ENCODE measurements around the gene LIG3. TPM values are rescaled to one million over a fixed set of nuclear protein-coding genes. Genes with fewer than 3 reads are reported as not detected.

Gene LIG3
- total and polyA plus RNA-seq, 2 of the 13 experiments (the other 11 are each of a cell fraction or from before 2014, with no cell fraction given): 34.4 to 36.2 TPM

DNA sequence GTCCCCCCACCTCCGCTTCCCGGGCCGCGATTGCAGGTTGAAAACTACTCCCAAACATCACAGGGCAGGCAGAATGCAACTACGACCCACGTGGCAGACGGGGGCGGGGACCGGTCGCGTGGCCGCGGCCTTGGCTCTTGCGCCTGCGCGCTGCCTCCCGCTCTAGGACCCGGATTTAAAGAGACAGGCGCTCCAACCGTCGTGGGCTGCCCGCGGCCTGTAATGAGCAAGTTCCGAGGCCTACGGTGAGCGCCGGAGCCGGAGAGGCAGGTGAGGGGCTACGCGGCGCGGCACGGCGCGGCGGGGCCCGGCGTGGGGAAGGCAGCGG, at the start of gene LIG3 (continued):
- TF ChIP-seq, protein P1, sequence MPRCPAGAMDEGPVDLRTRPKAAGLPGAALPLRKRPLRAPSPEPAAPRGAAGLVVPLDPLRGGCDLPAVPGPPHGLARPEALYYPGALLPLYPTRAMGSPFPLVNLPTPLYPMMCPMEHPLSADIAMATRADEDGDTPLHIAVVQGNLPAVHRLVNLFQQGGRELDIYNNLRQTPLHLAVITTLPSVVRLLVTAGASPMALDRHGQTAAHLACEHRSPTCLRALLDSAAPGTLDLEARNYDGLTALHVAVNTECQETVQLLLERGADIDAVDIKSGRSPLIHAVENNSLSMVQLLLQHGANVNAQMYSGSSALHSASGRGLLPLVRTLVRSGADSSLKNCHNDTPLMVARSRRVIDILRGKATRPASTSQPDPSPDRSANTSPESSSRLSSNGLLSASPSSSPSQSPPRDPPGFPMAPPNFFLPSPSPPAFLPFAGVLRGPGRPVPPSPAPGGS (CRISPR knock-in tag; IDR thresholded peaks at IDR 0.05): no peak; the same call in 1 of the 2 replicates
- TF ChIP-seq HOXA5 (CRISPR knock-in tag; IDR thresholded peaks at IDR 0.05) (no peak), GATA4 (IDR thresholded peaks at IDR 0.05; ENCODE audit: borderline replicate concordance, low read depth) (peak; percentile 45; the same call in 1 of the 2 replicates), NKX3-1 (CRISPR knock-in tag; IDR thresholded peaks at IDR 0.05) (peak; percentile 60; the same call in 1 of the 2 replicates), KLF15 (CRISPR knock-in tag; IDR thresholded peaks at IDR 0.05; ENCODE audit: borderline replicate concordance) (no peak), ZKSCAN1 (IDR thresholded peaks at IDR 0.05; ENCODE audit: low read length) (no peak), ZEB1 (IDR thresholded peaks at IDR 0.05; ENCODE audit: insufficient replicate concordance, low read depth) (no peak), MAFG (CRISPR knock-in tag; IDR thresholded peaks at IDR 0.05) (no peak), ZNF577 (CRISPR knock-in tag; IDR thresholded peaks at IDR 0.05; ENCODE audit: borderline replicate concordance, low read depth) (no peak), TCF7L2 (IDR thresholded peaks at IDR 0.05; ENCODE audit: low read depth, low read length) (no peak), ZNF234 (CRISPR knock-in tag; conservative IDR thresholded peaks at IDR 0.05) (no peak; the same call in 1 of the 2 replicates), RFX1 (IDR thresholded peaks at IDR 0.05) (no peak), IKZF4 (CRISPR knock-in tag; IDR thresholded peaks at IDR 0.05; ENCODE audit: borderline replicate concordance, low read depth, not compliant biosample characterization) (peak; percentile 56), TGIF2 (CRISPR knock-in tag; IDR thresholded peaks at IDR 0.05) (peak; percentile 91), NR2F1 (CRISPR knock-in tag; IDR thresholded peaks at IDR 0.05) (no peak), NONO (IDR thresholded peaks at IDR 0.05) (no peak), NONO (CRISPR knock-in tag; conservative IDR thresholded peaks at IDR 0.05) (peak; percentile 49; the same call in 1 of the 2 replicates), MTF1 (CRISPR knock-in tag; IDR thresholded peaks at IDR 0.05) (no peak), ZNF891 (CRISPR knock-in tag; IDR thresholded peaks at IDR 0.05) (0 out of 2 replicates have a peak, but pooled peaks have one; percentile 10), PAF1 (CRISPR knock-in tag; IDR thresholded peaks at IDR 0.05) (no peak), NFE2L2 (IDR thresholded peaks at IDR 0.05; ENCODE audit: low read length) (no peak), NFATC3 (CRISPR knock-in tag; IDR thresholded peaks at IDR 0.05) (no peak), CREB1 (IDR thresholded peaks at IDR 0.05) (0 out of 2 replicates have a peak, but pooled peaks have one; percentile 33), CREB1 (CRISPR knock-in tag; IDR thresholded peaks at IDR 0.05) (no peak), HNF4G (IDR thresholded peaks at IDR 0.05; ENCODE audit: borderline replicate concordance, low read depth, low read length) (no peak), HNF4G (CRISPR knock-in tag; IDR thresholded peaks at IDR 0.05; ENCODE audit: borderline replicate concordance, low read depth) (no peak), RBFOX2 (IDR thresholded peaks at IDR 0.05; ENCODE audit: low read depth, low read length) (no peak; the same call in 1 of the 2 replicates), JUN (CRISPR knock-in tag; IDR thresholded peaks at IDR 0.05) (no peak)
- TF ChIP-seq, protein P2, sequence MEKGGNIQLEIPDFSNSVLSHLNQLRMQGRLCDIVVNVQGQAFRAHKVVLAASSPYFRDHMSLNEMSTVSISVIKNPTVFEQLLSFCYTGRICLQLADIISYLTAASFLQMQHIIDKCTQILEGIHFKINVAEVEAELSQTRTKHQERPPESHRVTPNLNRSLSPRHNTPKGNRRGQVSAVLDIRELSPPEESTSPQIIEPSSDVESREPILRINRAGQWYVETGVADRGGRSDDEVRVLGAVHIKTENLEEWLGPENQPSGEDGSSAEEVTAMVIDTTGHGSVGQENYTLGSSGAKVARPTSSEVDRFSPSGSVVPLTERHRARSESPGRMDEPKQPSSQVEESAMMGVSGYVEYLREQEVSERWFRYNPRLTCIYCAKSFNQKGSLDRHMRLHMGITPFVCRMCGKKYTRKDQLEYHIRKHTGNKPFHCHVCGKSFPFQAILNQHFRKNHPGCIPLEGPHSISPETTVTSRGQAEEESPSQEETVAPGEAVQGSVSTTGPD (CRISPR knock-in tag; IDR thresholded peaks at IDR 0.05): no peak
- TF ChIP-seq, protein P3, sequence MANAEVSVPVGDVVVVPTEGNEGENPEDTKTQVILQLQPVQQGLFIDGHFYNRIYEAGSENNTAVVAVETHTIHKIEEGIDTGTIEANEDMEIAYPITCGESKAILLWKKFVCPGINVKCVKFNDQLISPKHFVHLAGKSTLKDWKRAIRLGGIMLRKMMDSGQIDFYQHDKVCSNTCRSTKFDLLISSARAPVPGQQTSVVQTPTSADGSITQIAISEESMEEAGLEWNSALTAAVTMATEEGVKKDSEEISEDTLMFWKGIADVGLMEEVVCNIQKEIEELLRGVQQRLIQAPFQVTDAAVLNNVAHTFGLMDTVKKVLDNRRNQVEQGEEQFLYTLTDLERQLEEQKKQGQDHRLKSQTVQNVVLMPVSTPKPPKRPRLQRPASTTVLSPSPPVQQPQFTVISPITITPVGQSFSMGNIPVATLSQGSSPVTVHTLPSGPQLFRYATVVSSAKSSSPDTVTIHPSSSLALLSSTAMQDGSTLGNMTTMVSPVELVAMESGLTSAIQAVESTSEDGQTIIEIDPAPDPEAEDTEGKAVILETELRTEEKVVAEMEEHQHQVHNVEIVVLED (CRISPR knock-in tag; IDR thresholded peaks at IDR 0.05; ENCODE audit: borderline replicate concordance): no peak; the same call in 1 of the 2 replicates
- TF ChIP-seq, protein P4, sequence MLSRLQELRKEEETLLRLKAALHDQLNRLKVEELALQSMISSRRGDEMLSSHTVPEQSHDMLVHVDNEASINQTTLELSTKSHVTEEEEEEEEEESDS (CRISPR knock-in tag; IDR thresholded peaks at IDR 0.05; ENCODE audit: borderline replicate concordance): no peak

All from HepG2 (cell line).